ENCODE measurements around the gene MICU2.

MICU2 gene

GRCh38 chr13:21578748-21579147 is 25.2 kb downstream of the MICU2 start:
- Histone ChIP-seq H3K27me3 (ENCODE audit: insufficient read depth, low read depth, severe bottlenecking) (no peaks in the 10 kb centered on the region), H3K4me3 (ENCODE audit: low read depth, low read length) (no peak overlapping the region), H3K9me3 (ENCODE audit: severe bottlenecking) (peaks cover 3% of the 10 kb centered on the region), H3K36me3 (no peaks in the 10 kb centered on the region), H3K27ac (no peak overlapping the region)
- DNase-seq: no peak
- TF ChIP-seq CTCF (IDR thresholded peaks at IDR 0.05; ENCODE audit: low read depth, low read length): no peak

- no peaks in the 10 kb centered on the region for H3K36me3 ChIP-seq
- H3K9me3 ChIP-seq (ENCODE audit: severe bottlenecking): no peaks in the 10 kb centered on the region
- TF ChIP-seq CTCF (IDR thresholded peaks at IDR 0.05; ENCODE audit: low read depth, low read length): no peak
- no peak overlapping the region for H3K27ac ChIP-seq
- H3K27me3 ChIP-seq (ENCODE audit: insufficient read depth, low read depth, severe bottlenecking): no peaks in the 10 kb centered on the region
- DNase-seq: no peak
- H3K4me3 ChIP-seq (ENCODE audit: low read depth, low read length): no peak overlapping the region
Measured at GRCh38 chr13:21576426-21576825, 27.5 kb downstream of the MICU2 start.

GRCh38 chr13:21573920-21574712 is 29.9 kb downstream of the MICU2 start:
- Histone ChIP-seq H3K27me3 (ENCODE audit: insufficient read depth, low read depth, severe bottlenecking) (no peaks in the 10 kb centered on the region), H3K27ac (no peak overlapping the region), H3K36me3 (no peaks in the 10 kb centered on the region), H3K9me3 (ENCODE audit: severe bottlenecking) (no peaks in the 10 kb centered on the region), H3K4me3 (ENCODE audit: low read depth, low read length) (no peak overlapping the region)
- TF ChIP-seq CTCF (IDR thresholded peaks at IDR 0.05; ENCODE audit: low read depth, low read length): no peak
- DNase-seq: no peak

- no peak for TF ChIP-seq CTCF (IDR thresholded peaks at IDR 0.05; ENCODE audit: low read depth, low read length)
- Histone ChIP-seq H3K27ac (no peak overlapping the region), H3K9me3 (ENCODE audit: severe bottlenecking) (no peaks in the 10 kb centered on the region), H3K27me3 (ENCODE audit: insufficient read depth, low read depth, severe bottlenecking) (no peaks in the 10 kb centered on the region), H3K4me3 (ENCODE audit: low read depth, low read length) (no peak overlapping the region), H3K36me3 (peaks cover 2% of the 10 kb centered on the region)
- no peak for DNase-seq
Measured at GRCh38 chr13:21569686-21570085, 34.3 kb downstream of the MICU2 start.

GRCh38 chr13:21568854-21569253 is 35.1 kb downstream of the MICU2 start:
- Histone ChIP-seq H3K9me3 (ENCODE audit: severe bottlenecking) (no peaks in the 10 kb centered on the region), H3K27ac (no peak overlapping the region)

More at GRCh38 chr13:21568854-21569253, 35.1 kb downstream of the MICU2 start:
- no peak for DNase-seq
- Histone ChIP-seq H3K36me3 (peaks cover 11% of the 10 kb centered on the region), H3K4me3 (ENCODE audit: low read depth, low read length) (no peak overlapping the region), H3K27me3 (ENCODE audit: insufficient read depth, low read depth, severe bottlenecking) (no peaks in the 10 kb centered on the region)
- TF ChIP-seq CTCF (IDR thresholded peaks at IDR 0.05; ENCODE audit: low read depth, low read length): no peak
